Measurements from ENCODE around the gene CAPN2.

DNA sequence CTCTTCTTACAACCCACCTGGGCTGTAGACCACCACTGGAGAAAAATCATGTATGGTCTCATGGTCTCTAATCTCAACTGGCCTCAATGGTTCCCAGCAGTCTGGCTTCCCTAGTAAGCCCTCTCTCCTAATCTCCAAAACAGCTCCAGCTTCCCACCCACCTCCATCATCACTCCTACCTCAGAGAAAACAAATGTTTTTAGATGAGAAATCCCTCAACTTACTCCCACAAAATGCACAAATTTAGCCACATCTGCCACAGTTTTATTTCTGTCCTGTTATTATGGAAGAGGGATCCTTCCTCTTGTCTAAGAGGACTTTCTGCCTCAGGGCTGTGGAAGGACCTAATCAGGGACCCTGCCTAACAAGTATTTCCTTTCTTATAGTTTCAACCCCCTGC is 101.3 kb downstream of the CAPN2 start:
- TF ChIP-seq, protein P1, sequence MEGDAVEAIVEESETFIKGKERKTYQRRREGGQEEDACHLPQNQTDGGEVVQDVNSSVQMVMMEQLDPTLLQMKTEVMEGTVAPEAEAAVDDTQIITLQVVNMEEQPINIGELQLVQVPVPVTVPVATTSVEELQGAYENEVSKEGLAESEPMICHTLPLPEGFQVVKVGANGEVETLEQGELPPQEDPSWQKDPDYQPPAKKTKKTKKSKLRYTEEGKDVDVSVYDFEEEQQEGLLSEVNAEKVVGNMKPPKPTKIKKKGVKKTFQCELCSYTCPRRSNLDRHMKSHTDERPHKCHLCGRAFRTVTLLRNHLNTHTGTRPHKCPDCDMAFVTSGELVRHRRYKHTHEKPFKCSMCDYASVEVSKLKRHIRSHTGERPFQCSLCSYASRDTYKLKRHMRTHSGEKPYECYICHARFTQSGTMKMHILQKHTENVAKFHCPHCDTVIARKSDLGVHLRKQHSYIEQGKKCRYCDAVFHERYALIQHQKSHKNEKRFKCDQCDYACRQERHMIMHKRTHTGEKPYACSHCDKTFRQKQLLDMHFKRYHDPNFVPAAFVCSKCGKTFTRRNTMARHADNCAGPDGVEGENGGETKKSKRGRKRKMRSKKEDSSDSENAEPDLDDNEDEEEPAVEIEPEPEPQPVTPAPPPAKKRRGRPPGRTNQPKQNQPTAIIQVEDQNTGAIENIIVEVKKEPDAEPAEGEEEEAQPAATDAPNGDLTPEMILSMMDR (IDR thresholded peaks at IDR 0.05) = no peak
- TF ChIP-seq POLR2A (IDR thresholded peaks at IDR 0.05) = no peak
